ENCODE data around the gene CTNNA2.

CTNNA2 gene

DNA sequence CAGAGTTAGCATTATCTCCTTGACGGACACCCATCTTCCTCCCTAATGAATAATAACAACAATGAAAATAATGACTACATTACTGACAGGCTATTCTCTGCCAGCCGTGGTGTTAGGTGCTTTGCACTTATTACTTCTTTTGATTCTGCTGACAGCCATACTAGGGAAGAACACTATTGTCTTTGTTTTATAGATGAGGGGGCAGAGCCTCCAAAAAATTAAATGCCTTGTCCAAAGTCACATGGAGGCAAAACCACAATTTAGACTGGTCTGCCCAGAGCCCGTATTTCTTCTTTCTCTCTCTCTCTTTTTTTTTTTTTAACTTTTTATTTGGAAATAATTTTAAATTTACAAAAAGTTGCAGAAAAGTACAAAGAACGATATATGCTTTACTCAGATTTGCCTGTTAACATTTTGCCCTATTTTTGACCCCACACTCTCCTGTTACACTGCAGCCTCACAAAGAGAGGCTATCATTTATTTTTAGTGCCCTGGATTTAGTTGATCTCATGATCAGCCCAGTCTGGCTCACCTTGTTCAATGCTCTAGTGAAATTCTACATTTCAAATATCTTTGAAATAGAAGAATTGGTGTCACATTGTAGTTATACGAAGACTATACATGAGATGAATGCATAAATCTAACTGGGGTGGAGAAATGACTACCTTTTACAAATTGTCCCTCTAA is 422.3 kb downstream of the CTNNA2 start:
- no peak for DNase-seq (ENCODE audit: low spot score)

- DNase-seq (ENCODE audit: low spot score), result peak; percentile 64
Measured at GRCh38 chr2:79935771-79936657, 423.2 kb downstream of the CTNNA2 start.

- DNase-seq (ENCODE audit: low spot score), result no peak
Measured at GRCh38 chr2:79936715-79937114, 423.9 kb downstream of the CTNNA2 start.

GRCh38 chr2:79938648-79939047 is 425.8 kb downstream of the CTNNA2 start:
- DNase-seq (ENCODE audit: low spot score), result no peak

DNA sequence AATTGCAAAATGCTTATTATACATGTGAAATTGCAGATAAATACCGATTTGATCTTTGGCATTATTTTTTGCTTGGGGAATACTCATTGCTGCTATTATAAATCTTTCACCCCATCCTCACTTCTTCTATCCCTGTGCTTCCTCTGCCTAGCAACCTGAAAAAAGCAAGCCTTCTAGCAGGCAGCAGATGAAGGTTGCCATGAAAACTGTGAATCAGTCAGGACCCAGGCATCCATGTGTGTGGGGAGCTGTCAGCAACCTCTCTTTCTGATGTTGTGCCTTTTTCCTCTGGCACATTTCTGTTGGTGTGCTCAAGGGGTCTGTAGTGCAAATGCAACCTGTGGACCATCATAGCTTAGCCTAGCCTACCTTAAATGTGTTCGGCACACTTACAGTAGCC is 427.5 kb downstream of the CTNNA2 start:
- DNase-seq (ENCODE audit: low spot score), result no peak

DNA sequence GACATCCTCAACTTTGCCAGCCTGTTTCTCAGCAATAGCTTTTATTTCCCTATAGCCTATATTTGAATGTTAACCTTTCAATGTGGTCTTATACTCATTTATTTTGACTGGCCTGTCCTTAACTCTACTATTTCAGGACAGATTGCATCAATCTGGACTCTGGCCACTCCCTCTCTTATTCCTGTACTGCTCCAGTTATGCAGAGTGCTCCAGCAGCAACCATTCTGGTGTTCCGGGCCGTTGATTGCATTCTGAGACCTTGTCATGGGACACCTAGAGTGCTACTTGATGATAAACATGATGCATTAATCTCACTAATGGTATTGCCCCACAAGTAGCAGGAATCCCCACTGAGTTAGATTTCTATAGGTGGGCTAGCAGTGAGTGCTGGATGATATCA is 428.3 kb downstream of the CTNNA2 start:
- DNase-seq (ENCODE audit: low spot score), result no peak

DNA sequence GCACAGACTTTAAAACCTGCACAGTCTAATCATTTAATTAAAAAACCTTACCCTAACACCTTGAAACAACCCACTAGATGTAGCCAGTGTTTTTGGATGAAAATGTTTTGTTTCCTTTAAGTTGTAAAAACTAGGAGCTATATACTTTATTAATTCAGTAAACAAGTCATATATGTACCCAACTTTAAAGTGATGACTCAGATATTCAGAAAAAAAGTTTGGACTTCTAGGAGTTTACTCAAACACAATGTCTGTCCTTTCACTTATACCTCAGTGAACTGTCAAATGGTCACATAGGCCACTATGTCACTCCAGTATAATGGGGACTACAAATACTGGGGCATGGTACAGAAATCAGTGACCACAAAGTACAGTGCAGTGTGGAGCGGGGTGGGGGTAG is 431.4 kb downstream of the CTNNA2 start:
- no peak for DNase-seq (ENCODE audit: low spot score)

DNA sequence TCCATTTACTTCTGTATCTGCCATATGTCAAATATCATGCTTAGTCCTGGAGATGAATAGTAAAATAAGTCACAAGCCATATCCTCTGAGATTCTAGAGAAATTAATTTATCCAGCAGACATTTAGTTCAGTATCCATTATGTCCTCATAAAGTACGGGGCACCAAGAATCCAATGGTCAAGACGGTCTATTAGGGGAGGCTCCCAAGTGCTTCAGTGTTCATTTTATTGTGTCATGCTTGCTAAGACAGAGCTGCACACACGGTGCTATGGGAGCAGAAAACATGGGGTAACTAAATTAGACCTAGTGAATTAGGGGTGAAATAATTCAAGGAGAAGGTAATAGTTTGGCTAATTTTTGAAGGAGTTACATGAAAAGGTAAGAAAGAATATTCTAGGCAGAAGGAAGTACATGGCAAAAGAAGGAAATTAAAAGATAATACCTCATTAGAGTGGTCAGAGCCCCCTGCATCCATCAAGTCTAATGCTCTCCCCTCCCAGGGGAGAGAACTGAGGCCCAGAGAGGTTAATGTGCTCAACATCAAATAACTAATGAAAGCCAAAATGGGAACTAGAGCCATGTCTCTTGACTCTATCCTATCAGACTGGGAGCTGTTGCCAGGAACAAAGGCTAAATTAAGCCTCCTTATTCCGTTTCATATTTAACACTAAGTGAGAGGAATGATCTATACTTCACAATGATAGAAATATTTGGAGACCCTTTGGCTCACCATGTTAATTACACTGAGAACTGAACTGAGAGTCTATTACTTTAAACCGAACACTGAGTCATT is 433.0 kb downstream of the CTNNA2 start:
- DNase-seq (ENCODE audit: low spot score), result no peak

- no peak for DNase-seq (ENCODE audit: low spot score)
Measured at GRCh38 chr2:79947751-79948150, 434.9 kb downstream of the CTNNA2 start.

DNA sequence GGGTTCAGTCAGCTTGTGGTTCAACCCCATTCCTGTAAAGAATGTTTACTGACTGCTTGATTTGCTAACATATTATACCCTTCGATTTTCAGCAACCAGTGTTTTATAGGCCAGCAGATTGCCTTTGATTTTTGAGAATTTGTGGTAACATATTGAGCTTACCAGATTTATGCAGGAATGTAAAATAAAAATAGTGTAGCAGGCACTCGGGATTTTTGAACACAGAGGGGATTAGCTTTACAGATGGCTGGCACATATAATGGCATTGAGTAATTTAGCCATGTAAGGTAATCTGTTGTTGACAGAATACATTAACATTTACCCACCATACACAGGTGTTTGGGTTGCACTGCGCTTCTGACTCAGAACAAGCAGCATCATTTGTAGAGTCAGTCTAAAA is 437.7 kb downstream of the CTNNA2 start:
- DNase-seq (ENCODE audit: low spot score), result no peak

GRCh38 chr2:79952616-79953015 is 439.8 kb downstream of the CTNNA2 start:
- DNase-seq (ENCODE audit: low spot score), result no peak

DNA sequence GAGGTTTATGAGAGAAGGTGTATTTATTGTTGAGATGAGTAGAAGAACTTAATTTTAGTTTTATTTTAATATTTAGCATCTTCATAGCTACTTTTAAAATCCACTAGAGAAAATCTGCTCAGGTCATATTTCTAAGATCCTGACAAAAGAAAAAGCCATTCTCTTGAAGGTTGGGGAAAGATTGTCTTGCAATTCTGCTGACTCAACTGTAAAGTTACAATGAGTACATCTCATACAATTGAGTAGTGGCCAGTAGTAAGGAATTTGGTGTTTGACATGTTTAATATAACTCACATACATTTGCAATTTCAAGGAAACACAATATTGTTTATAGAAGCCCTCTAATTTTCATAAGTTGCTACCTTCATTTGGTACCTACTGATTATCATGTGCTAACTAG is 447.2 kb downstream of the CTNNA2 start:
- DNase-seq (ENCODE audit: low spot score), result no peak

GRCh38 chr2:79960519-79960918 is 447.7 kb downstream of the CTNNA2 start:
- no peak for DNase-seq (ENCODE audit: low spot score)

- no peak for DNase-seq (ENCODE audit: low spot score)
Measured at GRCh38 chr2:79964966-79965365, 452.1 kb downstream of the CTNNA2 start.

GRCh38 chr2:79966369-79966768 is 453.5 kb downstream of the CTNNA2 start:
- DNase-seq (ENCODE audit: low spot score), result no peak

DNA sequence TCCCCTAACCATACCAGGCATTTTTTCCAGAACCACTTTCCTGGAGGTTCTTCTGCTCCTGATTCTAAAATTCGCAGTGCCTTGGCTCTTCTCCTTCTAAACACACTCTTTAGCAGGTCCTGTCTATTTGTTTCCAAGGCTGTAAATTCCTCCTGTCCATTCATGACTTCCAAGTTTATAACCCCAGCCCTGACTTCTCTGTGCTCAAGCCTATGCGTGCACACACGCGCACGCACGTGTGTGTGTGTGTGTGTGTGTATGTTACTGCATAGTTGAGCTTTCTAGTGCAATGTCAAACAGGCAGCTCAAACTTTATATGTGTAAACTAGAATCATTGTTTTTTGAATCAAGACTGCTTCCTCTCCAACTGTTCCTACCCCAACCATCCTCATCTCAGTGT is 454.0 kb downstream of the CTNNA2 start:
- DNase-seq (ENCODE audit: low spot score), result no peak

DNA sequence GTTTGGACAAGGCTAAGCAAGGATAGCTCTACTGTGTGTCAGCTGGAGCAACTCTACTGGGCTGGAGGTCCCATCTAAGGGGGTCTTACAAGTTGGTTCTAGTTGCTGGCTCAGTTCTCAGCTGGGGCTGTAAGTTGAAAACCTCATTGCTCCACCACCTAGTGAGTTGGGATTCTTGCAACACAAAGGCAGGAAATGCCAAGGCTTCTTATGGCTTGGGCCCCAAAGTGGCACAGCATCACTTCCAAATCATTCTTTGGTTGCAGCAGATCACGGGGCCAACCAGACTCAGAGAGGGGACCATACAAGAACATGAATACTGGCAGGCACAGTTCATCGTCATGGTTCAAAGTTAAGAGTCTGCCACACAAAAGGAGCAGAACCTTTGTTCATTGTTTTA is 459.0 kb downstream of the CTNNA2 start:
- DNase-seq (ENCODE audit: low spot score), result no peak

GRCh38 chr2:79972661-79973060 is 459.8 kb downstream of the CTNNA2 start:
- no peak for DNase-seq (ENCODE audit: low spot score)

DNA sequence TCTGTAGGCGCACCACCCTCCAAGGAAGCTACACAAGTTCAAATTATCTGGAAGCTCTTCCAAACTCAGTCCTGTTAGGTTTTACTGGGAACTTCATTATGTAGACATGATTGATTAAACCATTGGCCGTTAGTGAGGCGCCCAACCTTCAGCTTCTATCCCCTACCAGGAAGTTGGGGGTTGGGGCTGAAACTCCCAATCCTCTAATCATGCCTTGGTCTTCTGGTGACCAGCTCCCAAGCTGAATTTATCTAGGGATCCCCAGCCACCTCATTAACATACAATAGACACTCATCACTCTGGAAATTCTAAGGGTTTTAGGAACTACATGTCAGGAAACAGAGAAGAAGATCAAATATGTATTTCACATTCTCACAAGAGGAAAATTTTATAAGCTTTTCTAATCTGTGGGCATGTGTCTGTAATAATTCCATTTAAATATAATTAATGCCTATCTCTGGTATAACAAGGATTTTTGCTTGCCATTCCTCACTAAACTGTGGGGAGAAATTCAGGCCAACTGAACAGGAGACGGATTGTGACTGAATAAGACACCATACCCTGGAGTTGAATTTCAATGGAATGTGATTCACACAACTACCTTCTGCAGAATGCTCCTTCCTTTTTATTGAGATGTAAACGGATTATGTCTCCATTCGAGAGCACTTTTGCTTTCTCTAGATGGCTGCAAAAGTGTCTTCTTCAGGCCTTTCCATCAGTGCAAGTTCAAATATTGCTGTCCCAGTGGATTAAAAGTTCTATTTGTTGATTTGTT is 463.1 kb downstream of the CTNNA2 start:
- DNase-seq (ENCODE audit: low spot score), result no peak

- DNase-seq (ENCODE audit: low spot score), result no peak
Measured at GRCh38 chr2:79977792-79978191, 464.9 kb downstream of the CTNNA2 start.

DNA sequence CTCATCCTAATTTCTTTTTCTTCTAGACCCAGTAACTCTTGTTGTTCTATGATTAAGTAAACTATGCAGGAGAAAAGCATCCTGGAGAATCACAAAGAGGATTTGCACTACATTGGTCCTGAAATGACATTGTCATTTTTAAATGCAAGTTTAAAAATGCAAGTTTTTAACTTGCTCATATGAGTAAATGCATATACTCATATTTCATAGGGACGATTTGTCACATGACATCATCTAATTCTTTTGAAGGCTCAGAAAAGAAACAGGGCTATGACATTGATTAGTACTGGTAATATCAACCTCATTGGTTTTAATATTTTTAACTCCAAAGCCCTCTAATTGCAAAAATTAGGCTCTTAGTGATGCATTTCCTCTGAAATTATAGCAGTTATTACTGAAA is 467.3 kb downstream of the CTNNA2 start:
- no peak for DNase-seq (ENCODE audit: low spot score)

- DNase-seq (ENCODE audit: low spot score), result no peak
Measured at GRCh38 chr2:79980816-79981215, 468.0 kb downstream of the CTNNA2 start.

All from D341Med (cell line).